GM21825 (cell line): ENCODE measurements around the gene DDX19B.
"Not testable (repeated sequence)": the region's sequence is repeated elsewhere in the genome, so short reads cannot be mapped to it uniquely, and the experiment has no call there.

ENCODE experiments used
- ATAC-seq: cut with Tn5 transposase; IDR thresholded peaks from one replicate; pipeline ENCODE4 v1.9.1; 2021; ENCODE audit warnings: mild to moderate bottlenecking, moderate library complexity; ENCODE audit not compliant: unreplicated experiment

The DDX19B gene

GRCh38 chr16:70298988-70299938 is at the start of gene DDX19B:
DDX19B (plus strand) TSS chr16:70299186; CDS start chr16:70299298, 112 bp downstream.
- ATAC-seq = peak; percentile 78

- not testable (repeated sequence) for ATAC-seq
These were observed 49.3 kb upstream of the DDX19B start for GRCh38 chr16:70249697-70250096.

- peak; percentile 39 for ATAC-seq
These were observed 48.0 kb upstream of the DDX19B start for GRCh38 chr16:70250748-70251628.

DNA sequence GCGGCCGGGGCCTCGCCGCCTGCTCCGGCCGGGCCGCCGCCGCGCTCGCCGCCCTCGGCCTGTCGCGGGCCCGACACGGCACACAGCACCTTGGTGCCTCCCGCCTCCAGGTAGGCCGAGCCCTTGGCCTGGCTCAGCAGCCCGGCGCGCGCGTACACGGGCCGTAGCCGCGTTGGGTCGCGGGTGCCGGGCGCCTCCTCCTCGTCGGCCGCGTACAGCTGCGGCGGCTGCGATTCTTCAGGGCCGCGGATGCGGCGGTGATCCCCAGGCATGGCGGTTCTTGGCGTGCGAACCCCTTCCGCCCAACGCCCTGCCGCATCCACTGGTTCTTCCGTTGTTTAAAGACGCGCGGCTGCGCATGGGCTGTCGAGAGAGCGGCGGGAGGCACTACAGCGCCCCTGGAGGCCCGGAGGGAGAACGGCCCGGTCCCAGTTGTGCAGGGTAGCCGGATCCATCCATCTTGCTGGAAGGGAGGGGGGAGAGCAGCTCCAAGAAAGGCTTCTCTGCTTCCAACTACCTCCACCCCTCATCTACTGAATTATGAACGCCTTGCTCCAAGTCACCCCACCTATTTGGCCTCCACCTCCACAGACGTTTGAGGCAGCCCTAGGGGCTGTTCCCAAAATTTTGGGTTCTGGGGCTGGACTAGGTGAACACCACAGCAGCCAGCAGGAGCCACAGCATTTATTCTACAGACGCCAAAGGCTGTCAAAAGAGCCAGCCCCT is 47.2 kb upstream of the DDX19B start, which contains the start of gene EXOSC6:
Gene EXOSC6, minus strand, starts transcription at position 312 of the 726 bp plus-strand sequence. Its CDS starts 40 bp downstream, at position 272.
- ATAC-seq = peak; percentile 85

- ATAC-seq = no peak
These were observed 46.5 kb upstream of the DDX19B start for GRCh38 chr16:70252355-70252988.

DNA sequence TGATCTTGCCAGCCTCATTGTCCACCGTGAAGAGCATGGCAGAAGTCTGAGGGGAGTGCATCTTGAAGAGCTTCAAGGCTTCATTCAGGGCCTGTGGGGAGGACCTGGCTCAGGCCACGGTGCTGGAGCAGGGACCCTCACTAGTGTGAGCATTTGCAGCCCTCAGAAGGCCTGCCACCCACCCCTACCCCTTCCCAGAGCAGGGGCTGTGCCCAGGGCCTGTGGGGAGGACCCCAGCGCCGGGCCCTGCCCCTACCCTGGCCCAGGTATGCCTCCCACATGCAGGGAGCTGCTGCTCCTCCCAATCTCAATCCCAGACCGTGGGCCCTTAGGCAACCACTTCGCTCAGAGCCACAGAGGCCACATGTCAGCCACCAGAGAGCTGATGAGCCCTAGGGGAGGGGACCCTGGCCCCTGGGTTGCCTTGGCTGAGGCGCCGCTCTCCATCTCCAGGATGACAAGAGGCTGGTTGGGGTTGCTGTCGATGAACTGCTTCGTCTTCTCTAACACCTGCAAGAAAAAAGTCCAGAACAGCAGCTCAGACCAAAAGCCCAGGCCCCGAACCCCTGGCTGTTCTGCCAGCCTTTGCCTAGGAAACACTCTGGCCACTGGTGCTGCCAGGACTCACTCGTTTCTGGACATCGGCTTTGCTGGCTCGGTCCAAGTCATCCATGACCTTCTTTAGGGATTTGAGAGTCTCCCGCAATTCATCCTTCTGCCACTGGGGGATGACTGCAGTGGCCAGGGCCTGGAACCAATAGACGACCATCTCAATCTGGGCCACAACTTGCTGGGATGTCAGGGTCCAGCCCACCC is 45.5 kb upstream of the DDX19B start:
- ATAC-seq = no peak

DNA sequence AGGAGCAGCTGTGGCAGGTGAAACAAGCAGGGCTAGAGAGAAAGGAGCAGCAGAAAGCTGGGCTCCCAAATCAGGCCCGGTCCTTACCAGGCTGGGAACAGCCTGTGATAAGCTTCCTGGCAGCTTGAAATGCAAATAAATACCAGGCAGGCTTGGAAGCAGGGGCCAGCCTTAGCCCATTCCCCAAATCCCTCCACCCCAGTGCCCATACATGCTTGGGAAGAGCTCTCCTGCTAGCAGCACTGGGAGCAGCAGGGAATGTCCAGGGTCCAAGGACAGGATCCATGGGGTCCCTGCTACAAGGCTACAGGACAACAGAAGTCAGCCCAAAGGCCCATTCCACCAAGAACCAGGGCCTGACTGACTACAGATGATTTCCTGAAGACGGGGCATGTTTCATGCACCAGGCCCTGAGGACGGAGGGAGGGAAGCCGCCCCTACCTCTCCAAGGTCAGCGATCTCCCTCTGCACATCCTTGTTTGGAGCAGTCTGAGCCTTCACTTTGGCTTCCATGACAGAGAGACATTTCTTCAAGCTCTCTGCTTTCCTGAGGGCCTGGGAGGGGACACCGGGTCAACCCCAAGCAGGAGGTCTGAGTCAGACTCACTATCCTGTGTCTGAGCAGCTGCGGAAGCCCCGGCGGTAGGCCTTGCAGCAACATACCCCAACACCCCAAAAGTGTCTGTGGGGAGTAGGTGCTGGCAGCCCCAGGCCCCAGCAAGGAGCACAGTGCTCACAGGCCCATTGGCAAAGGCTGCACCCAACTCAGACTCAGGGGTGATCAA is 44.6 kb upstream of the DDX19B start:
- no peak for ATAC-seq

GRCh38 chr16:70254965-70255286 is 44.1 kb upstream of the DDX19B start:
- ATAC-seq = no peak

GRCh38 chr16:70255574-70255973 is 43.4 kb upstream of the DDX19B start:
- no peak for ATAC-seq

DNA sequence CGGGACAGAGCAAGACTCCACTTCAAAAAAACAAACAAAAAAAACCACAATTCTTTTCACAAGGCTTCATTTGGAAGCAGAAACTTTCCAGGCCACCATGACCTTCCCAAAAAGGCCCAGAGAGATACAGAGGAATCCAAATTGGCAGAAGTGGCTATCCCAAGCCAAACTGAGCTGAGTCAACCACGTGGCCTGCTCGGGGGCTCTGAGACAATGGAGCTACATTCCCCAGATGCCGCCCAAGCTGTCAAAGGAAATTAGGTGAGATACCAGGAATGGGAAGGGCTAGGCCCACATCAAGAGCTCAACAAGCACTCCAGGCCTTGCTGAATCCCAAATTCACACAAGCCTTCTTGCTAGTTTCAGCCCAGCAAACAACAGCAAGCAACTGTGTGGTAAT is 41.6 kb upstream of the DDX19B start:
- no peak for ATAC-seq

DNA sequence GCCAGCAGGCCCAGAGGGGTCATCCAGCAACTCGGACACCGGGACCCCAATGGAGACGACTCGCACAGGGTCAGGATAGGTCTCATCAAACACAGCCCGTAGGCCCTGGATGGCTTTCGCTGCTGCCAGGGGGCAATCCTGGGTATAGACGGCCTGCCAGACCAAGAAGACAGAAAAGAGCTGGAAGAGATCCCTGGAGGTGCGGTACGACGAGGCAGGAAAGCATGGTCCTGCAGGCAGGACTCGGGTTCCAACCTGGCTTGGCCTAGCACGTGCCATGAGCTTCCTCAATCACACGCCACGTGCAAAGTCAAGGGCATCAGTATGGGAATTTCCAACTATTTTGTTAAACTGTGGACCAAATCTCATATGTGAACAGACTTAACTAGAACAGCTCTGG is 40.9 kb upstream of the DDX19B start:
- ATAC-seq = no peak

GRCh38 chr16:70258946-70259345 is 40.0 kb upstream of the DDX19B start:
- no peak for ATAC-seq

GRCh38 chr16:70259903-70260302 is 39.1 kb upstream of the DDX19B start:
- ATAC-seq = not testable (repeated sequence)

DNA sequence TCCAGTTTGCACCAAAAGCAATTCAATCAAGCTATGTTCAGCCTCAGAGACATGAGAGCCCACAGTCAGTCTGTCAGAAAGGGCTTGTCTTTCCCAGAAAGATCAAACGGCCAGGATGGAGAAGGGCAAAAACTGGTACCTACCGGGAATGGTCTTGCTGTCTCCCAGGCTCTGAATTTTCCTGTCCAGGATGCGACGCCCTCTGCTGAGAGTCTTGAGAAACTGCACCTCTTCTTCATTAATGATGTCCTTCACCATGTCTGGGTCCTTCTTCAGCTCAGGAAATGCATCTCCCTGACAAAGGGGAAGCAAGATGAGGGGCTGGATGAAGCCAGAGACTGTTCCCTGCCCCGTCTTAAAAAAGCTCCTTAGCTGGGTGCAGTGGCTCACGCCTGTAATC is 31.5 kb upstream of the DDX19B start:
- ATAC-seq = no peak

GRCh38 chr16:70267922-70268321 is 31.1 kb upstream of the DDX19B start:
- ATAC-seq = not testable (repeated sequence)

GRCh38 chr16:70269471-70269870 is 29.5 kb upstream of the DDX19B start:
- no peak for ATAC-seq

DNA sequence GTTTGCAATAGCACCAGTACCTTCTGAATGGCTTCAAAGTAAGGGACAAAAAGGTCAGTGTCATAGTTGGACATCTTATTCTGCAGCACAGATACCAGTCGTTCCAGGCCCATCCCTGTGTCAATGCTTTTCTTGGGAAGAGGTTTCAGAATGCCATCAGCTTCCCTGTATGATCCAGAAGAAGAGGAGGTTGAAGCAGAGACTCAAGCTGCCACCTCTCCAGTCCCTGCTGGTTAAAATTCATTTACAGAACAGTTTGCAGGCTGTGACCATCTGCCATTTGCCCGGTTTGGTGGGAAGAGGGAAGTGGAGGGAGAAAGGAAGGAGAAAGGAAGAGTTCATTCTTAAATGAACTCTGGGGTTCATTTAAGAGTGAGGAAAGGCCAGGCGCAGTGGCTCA is 28.8 kb upstream of the DDX19B start:
- ATAC-seq = no peak

DNA sequence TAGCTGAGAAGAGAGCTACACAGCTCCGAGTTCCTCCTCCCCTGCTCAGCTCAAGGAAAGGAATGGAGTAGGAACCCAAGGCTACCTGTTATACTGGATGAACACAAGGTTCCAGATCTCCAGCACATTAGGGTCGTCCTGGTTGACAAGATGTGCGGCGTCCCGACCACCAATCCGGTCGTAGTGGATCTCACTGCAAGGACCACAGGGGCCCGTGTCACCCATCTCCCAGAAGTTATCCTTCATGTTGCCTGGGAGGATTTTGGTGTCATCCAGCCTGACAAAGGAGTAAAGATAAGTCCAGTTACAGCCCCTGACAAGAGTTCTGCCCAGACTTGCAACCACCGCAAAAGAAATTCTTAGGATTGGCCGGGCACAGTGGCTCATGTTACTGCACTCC is 27.3 kb upstream of the DDX19B start:
- no peak for ATAC-seq

GRCh38 chr16:70276392-70276791 is 22.6 kb upstream of the DDX19B start:
- ATAC-seq = no peak
